ENCODE measurements around the gene TIMM22.

DNA sequence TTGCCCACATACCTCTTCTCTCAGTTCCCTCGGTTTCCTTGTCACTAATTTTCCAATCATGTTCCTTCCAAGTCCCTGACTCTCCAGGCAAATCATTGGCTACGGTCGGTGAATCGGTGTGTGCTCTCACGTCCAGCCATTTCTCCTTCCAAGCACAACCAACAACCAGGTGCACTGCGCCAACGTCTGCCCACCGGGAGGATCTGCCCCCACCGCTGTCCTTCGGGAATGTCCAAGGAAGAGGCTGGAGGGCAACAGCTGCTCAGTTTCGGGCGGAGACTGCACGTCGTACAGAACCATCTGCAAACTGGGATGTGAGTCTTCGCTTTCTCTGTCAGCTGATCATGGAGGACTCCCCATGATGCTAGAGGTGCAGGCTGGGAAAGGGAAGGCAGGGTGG lies 9.0 kb upstream of the TIMM22 start:
- TF ChIP-seq, protein P1, sequence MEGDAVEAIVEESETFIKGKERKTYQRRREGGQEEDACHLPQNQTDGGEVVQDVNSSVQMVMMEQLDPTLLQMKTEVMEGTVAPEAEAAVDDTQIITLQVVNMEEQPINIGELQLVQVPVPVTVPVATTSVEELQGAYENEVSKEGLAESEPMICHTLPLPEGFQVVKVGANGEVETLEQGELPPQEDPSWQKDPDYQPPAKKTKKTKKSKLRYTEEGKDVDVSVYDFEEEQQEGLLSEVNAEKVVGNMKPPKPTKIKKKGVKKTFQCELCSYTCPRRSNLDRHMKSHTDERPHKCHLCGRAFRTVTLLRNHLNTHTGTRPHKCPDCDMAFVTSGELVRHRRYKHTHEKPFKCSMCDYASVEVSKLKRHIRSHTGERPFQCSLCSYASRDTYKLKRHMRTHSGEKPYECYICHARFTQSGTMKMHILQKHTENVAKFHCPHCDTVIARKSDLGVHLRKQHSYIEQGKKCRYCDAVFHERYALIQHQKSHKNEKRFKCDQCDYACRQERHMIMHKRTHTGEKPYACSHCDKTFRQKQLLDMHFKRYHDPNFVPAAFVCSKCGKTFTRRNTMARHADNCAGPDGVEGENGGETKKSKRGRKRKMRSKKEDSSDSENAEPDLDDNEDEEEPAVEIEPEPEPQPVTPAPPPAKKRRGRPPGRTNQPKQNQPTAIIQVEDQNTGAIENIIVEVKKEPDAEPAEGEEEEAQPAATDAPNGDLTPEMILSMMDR (IDR thresholded peaks at IDR 0.05) = no peak
- no peak for TF ChIP-seq POLR2A (IDR thresholded peaks at IDR 0.05)

Measured in adrenal gland (tissue), 5 donors.